ENCODE data around the gene CALML5. TPM values are rescaled to one million over a fixed set of nuclear protein-coding genes. Genes with fewer than 3 reads are reported as not detected.

Gene CALML5
- total RNA-seq, 2 donors from 2014 or later, result not detected

GRCh38 chr10:5528989-5529701 lies 29.8 kb upstream of the CALML5 start:
- H3K36me3 Mint-ChIP-seq (ENCODE audit: low read depth), result no peaks in the 10 kb centered on the region
- H3K27ac Mint-ChIP-seq, result no peak overlapping the region
- no peaks in the 10 kb centered on the region for H3K27me3 Mint-ChIP-seq
- H3K9me3 Mint-ChIP-seq, result no peaks in the 10 kb centered on the region
- no peak overlapping the region for H3K4me3 Mint-ChIP-seq
- ATAC-seq (replicated peaks), result no peak
- no peaks in the 10 kb centered on the region for H3K4me1 Mint-ChIP-seq

GRCh38 chr10:5527332-5528200 lies 28.2 kb upstream of the CALML5 start:
- Mint-ChIP-seq H3K9me3 (no peaks in the 10 kb centered on the region), H3K4me1 (no peaks in the 10 kb centered on the region), H3K27me3 (no peaks in the 10 kb centered on the region), H3K27ac (no peak overlapping the region), H3K36me3 (ENCODE audit: low read depth) (no peaks in the 10 kb centered on the region), H3K4me3 (no peak overlapping the region)
- ATAC-seq (replicated peaks), result no peak

GRCh38 chr10:5526691-5527331 lies 27.4 kb upstream of the CALML5 start:
- Mint-ChIP-seq H3K27me3 (no peaks in the 10 kb centered on the region), H3K4me3 (no peak overlapping the region), H3K27ac (no peak overlapping the region), H3K4me1 (no peaks in the 10 kb centered on the region), H3K36me3 (ENCODE audit: low read depth) (no peaks in the 10 kb centered on the region), H3K9me3 (no peaks in the 10 kb centered on the region)
- no peak for ATAC-seq (replicated peaks)

- Mint-ChIP-seq H3K4me3 (no peak overlapping the region), H3K27ac (no peak overlapping the region), H3K4me1 (no peaks in the 10 kb centered on the region), H3K36me3 (ENCODE audit: low read depth) (no peaks in the 10 kb centered on the region), H3K9me3 (no peaks in the 10 kb centered on the region), H3K27me3 (no peaks in the 10 kb centered on the region)
- no peak for ATAC-seq (replicated peaks)
Measured at GRCh38 chr10:5525561-5526341, 26.4 kb upstream of the CALML5 start.

- no peak for ATAC-seq (replicated peaks)
- Mint-ChIP-seq H3K4me3 (no peak within 1 kb of the TSS), H3K27ac (no peak within 1 kb of the TSS), H3K4me1 (no peaks in the 10 kb centered on the region), H3K27me3 (no peaks in the 10 kb centered on the region), H3K9me3 (no peaks in the 10 kb centered on the region), H3K36me3 (ENCODE audit: low read depth) (no peaks in the 10 kb centered on the region)
Measured at GRCh38 chr10:5524641-5525560, 25.5 kb upstream of the CALML5 start, which contains the start of gene CALML3. CALML3 (plus strand) TSS chr10:5524961; CDS start chr10:5525086, 125 bp downstream.

GRCh38 chr10:5523796-5524574 lies 24.6 kb upstream of the CALML5 start:
- Mint-ChIP-seq H3K27ac (no peak overlapping the region), H3K27me3 (no peaks in the 10 kb centered on the region), H3K9me3 (no peaks in the 10 kb centered on the region), H3K4me1 (no peaks in the 10 kb centered on the region), H3K36me3 (ENCODE audit: low read depth) (no peaks in the 10 kb centered on the region), H3K4me3 (no peak overlapping the region)
- no peak for ATAC-seq (replicated peaks)

GRCh38 chr10:5522913-5523560 lies 23.7 kb upstream of the CALML5 start:
- H3K27ac Mint-ChIP-seq, result no peak overlapping the region
- no peaks in the 10 kb centered on the region for H3K36me3 Mint-ChIP-seq (ENCODE audit: low read depth)
- H3K4me1 Mint-ChIP-seq, result no peaks in the 10 kb centered on the region
- ATAC-seq (replicated peaks), result no peak
- H3K4me3 Mint-ChIP-seq, result no peak overlapping the region
- no peaks in the 10 kb centered on the region for H3K9me3 Mint-ChIP-seq
- no peaks in the 10 kb centered on the region for H3K27me3 Mint-ChIP-seq

- H3K36me3 Mint-ChIP-seq (ENCODE audit: low read depth), result no peaks in the 10 kb centered on the region
- H3K9me3 Mint-ChIP-seq, result no peaks in the 10 kb centered on the region
- no peak overlapping the region for H3K4me3 Mint-ChIP-seq
- H3K27ac Mint-ChIP-seq, result no peak overlapping the region
- no peak for ATAC-seq (replicated peaks)
- no peaks in the 10 kb centered on the region for H3K4me1 Mint-ChIP-seq
- H3K27me3 Mint-ChIP-seq, result peaks cover 3% of the 10 kb centered on the region
Measured at GRCh38 chr10:5519054-5519453, 19.7 kb upstream of the CALML5 start.

GRCh38 chr10:5518143-5518542 lies 18.8 kb upstream of the CALML5 start:
- no peak overlapping the region for H3K27ac Mint-ChIP-seq
- no peak overlapping the region for H3K4me3 Mint-ChIP-seq

GRCh38 chr10:5517546-5517945 lies 18.2 kb upstream of the CALML5 start:
- no peak for ATAC-seq (replicated peaks)
- no peaks in the 10 kb centered on the region for H3K4me1 Mint-ChIP-seq
- no peak overlapping the region for H3K4me3 Mint-ChIP-seq
- no peak overlapping the region for H3K27ac Mint-ChIP-seq
- peaks cover 5% of the 10 kb centered on the region for H3K27me3 Mint-ChIP-seq
- H3K9me3 Mint-ChIP-seq, result no peaks in the 10 kb centered on the region
- no peaks in the 10 kb centered on the region for H3K36me3 Mint-ChIP-seq (ENCODE audit: low read depth)

More at GRCh38 chr10:5518143-5518542, 18.8 kb upstream of the CALML5 start:
- Mint-ChIP-seq H3K36me3 (ENCODE audit: low read depth) (no peaks in the 10 kb centered on the region), H3K27me3 (peaks cover 3% of the 10 kb centered on the region), H3K9me3 (no peaks in the 10 kb centered on the region), H3K4me1 (no peaks in the 10 kb centered on the region)
- no peak for ATAC-seq (replicated peaks)

GRCh38 chr10:5515948-5516761 lies 16.8 kb upstream of the CALML5 start:
- Mint-ChIP-seq H3K36me3 (ENCODE audit: low read depth) (no peaks in the 10 kb centered on the region), H3K4me3 (no peak overlapping the region), H3K4me1 (no peaks in the 10 kb centered on the region), H3K27me3 (peaks cover 11% of the 10 kb centered on the region), H3K27ac (no peak overlapping the region), H3K9me3 (no peaks in the 10 kb centered on the region)
- ATAC-seq (replicated peaks), result no peak

All from activated T-helper 17 cell treated with anti-CD3 and anti-CD28 coated beads, Interleukin-2, amount 50 U/mL, for 72 hours (primary cell).